ENCODE results near the gene ACOT2. TPM values are rescaled to one million over a fixed set of nuclear protein-coding genes. Genes with fewer than 3 reads are reported as not detected.

The ACOT2 gene, protein sequence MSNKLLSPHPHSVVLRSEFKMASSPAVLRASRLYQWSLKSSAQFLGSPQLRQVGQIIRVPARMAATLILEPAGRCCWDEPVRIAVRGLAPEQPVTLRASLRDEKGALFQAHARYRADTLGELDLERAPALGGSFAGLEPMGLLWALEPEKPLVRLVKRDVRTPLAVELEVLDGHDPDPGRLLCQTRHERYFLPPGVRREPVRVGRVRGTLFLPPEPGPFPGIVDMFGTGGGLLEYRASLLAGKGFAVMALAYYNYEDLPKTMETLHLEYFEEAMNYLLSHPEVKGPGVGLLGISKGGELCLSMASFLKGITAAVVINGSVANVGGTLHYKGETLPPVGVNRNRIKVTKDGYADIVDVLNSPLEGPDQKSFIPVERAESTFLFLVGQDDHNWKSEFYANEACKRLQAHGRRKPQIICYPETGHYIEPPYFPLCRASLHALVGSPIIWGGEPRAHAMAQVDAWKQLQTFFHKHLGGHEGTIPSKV
- 46.1 to 56.5 TPM (median 55.3 TPM) in 5 replicates for total RNA-seq (2022; extraction: Qiagen RNA extraction; ENCODE audit: low read depth)

DNA sequence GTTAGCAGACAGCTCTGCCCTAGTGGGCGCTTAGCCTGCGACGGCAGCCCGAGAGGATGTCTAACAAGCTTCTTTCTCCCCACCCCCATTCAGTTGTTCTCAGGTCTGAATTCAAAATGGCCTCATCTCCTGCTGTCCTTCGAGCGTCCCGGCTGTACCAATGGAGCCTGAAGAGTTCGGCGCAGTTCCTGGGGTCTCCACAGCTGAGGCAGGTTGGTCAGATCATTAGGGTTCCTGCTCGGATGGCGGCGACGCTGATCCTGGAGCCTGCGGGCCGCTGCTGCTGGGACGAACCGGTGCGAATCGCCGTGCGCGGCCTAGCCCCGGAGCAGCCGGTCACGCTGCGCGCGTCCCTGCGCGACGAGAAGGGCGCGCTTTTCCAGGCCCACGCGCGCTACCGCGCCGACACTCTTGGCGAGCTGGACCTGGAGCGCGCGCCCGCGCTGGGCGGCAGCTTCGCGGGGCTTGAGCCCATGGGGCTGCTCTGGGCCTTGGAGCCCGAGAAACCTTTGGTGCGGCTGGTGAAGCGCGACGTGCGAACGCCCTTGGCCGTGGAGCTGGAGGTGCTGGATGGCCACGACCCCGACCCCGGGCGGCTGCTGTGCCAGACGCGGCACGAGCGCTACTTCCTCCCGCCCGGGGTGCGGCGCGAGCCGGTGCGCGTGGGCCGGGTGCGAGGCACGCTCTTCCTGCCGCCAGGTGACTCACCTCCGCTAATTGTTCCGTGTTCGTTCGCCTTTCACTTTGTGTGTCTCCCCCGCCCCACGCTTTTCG lies at the start of gene ACOT2:
ACOT2 (plus strand) TSS at position 29 of the 774 bp plus-strand sequence; CDS start at position 57, 28 bp downstream.

DNA sequence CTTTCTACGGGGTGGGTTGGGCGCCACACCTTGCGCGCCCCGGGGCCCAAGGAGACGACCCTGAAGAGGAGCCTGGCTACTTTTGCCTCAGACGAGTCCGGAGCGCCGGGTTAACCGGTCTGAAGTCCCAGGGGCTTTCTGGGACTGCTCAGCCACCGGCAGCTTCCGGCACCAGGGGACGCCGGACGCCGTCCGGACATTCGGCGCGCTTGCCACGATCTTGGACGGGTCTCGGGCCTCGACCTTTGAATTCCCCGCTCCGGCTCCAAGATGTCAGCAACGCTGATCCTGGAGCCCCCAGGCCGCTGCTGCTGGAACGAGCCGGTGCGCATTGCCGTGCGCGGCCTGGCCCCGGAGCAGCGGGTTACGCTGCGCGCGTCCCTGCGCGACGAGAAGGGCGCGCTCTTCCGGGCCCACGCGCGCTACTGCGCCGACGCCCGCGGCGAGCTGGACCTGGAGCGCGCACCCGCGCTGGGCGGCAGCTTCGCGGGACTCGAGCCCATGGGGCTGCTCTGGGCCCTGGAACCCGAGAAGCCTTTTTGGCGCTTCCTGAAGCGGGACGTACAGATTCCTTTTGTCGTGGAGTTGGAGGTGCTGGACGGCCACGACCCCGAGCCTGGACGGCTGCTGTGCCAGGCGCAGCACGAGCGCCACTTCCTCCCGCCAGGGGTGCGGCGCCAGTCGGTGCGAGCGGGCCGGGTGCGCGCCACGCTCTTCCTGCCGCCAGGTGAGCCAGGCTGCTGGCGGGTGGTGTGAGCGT lies 22.9 kb downstream of the ACOT2 start, which contains the start of gene ACOT4:
ACOT4 (plus strand) TSS at position 184 of the 760 bp plus-strand sequence; CDS start at position 271, 87 bp downstream.

GRCh38 chr14:73612339-73613045 lies 43.5 kb downstream of the ACOT2 start, which contains the start of gene ACOT6:
ACOT6 (plus strand) TSS chr14:73612517; CDS start chr14:73612572, 55 bp downstream.

Other genes starting within 250 kb of the ACOT2 start
- gene NUMB, start 110.7 kb upstream of the ACOT2 start, total RNA-seq (2022; extraction: Qiagen RNA extraction; ENCODE audit: low read depth): 33.4 to 41.9 TPM (median 37.6 TPM) in 5 replicates
- gene RIOX1, start 78.3 kb upstream of the ACOT2 start, total RNA-seq (2022; extraction: Qiagen RNA extraction; ENCODE audit: low read depth): 21.0 to 28.4 TPM (median 26.9 TPM) in 5 replicates
- 6.2 to 7.6 TPM (median 6.7 TPM) in 5 replicates for gene ACOT1, start 32.1 kb upstream of the ACOT2 start, total RNA-seq (2022; extraction: Qiagen RNA extraction; ENCODE audit: low read depth)
- not detected in 5 replicates for gene HEATR4, start 10.3 kb upstream of the ACOT2 start, total RNA-seq (2022; extraction: Qiagen RNA extraction; ENCODE audit: low read depth)
- gene ACOT4, start 22.7 kb downstream of the ACOT2 start, total RNA-seq (2022; extraction: Qiagen RNA extraction; ENCODE audit: low read depth): 1.5 to 2.8 TPM (median 2.1 TPM) in 5 replicates
- not detected in 5 replicates for gene ACOT6, start 43.3 kb downstream of the ACOT2 start, total RNA-seq (2022; extraction: Qiagen RNA extraction; ENCODE audit: low read depth)
- gene DNAL1, start 75.8 kb downstream of the ACOT2 start, total RNA-seq (2022; extraction: Qiagen RNA extraction; ENCODE audit: low read depth): 6.5 to 13.4 TPM (median 10.6 TPM) in 5 replicates
- gene PNMA1, start 145.2 kb downstream of the ACOT2 start, total RNA-seq (2022; extraction: Qiagen RNA extraction; ENCODE audit: low read depth): 50.9 to 65.9 TPM (median 61.7 TPM) in 5 replicates

All from A549 treated with RU486 at 1 μM for 4 hours (cell line).